ENCODE results near the gene ADAMTS17. TPM values are rescaled to one million over a fixed set of nuclear protein-coding genes. Genes with fewer than 3 reads are reported as not detected.

ADAMTS17 gene
- total RNA-seq, 1 donor from 2014 or later = 0.06 TPM

DNA sequence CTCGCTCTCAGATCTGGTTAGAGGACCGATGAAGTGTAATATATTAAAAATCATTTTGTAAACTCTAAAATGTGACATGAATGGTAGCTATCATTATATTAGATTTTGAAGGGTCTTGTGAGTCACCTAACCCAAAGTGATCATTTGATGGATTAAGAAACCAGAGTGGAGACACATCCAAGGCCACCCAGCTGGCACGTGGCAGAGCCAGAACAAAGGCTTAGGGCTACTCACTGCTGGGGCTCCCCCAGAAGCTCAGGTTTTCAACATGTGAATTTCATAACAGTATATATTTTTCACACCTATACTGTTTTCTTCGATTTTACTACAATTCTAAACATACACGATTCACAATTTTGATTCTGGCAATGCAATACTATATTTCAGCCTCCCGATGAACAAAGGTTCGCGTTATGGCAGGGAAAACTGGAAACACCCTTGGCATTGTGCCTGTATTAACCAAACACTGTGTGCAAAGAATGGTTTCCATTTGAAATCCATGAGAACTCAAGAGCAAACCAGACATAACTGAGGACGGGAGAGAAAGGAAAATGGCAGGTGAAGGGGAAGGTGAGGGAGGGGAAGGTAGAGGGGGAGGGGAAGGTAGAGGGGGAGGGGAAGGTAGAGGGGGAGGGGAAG is 88.9 kb downstream of the ADAMTS17 start:
- H3K4me3 ChIP-seq (ENCODE audit: low read depth, low read length) = no peak overlapping the region
- TF ChIP-seq, protein P1, sequence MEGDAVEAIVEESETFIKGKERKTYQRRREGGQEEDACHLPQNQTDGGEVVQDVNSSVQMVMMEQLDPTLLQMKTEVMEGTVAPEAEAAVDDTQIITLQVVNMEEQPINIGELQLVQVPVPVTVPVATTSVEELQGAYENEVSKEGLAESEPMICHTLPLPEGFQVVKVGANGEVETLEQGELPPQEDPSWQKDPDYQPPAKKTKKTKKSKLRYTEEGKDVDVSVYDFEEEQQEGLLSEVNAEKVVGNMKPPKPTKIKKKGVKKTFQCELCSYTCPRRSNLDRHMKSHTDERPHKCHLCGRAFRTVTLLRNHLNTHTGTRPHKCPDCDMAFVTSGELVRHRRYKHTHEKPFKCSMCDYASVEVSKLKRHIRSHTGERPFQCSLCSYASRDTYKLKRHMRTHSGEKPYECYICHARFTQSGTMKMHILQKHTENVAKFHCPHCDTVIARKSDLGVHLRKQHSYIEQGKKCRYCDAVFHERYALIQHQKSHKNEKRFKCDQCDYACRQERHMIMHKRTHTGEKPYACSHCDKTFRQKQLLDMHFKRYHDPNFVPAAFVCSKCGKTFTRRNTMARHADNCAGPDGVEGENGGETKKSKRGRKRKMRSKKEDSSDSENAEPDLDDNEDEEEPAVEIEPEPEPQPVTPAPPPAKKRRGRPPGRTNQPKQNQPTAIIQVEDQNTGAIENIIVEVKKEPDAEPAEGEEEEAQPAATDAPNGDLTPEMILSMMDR (conservative IDR thresholded peaks at IDR 0.05; ENCODE audit: low read depth, low read length) = no peak

DNA sequence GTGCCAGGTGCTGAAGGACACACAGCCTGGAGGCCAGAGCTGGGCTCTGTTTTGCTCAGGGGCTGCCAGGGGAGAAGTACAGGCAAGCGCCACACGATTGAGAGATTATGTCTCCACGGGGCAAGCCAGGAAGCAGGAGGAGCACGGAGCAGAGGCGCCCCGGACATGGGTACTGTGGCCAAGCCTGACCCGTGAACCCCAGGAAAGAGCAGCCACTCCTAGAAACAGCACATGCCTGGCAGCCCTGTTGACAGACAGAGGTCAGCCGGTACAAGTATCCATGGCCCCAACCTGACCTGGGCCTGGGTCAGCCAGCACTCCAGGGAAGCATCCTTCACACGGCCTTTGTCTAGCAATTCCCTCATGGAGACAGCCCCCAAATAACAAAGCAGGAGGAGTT is 89.4 kb downstream of the ADAMTS17 start:
- no peak overlapping the region for H3K4me3 ChIP-seq (ENCODE audit: low read depth, low read length)
- no peak for DNase-seq (ENCODE audit: low read depth)
- TF ChIP-seq, protein P1 (conservative IDR thresholded peaks at IDR 0.05; ENCODE audit: low read depth, low read length) = no peak

More for the DNA sequence above, 88.9 kb downstream of the ADAMTS17 start:
- DNase-seq (ENCODE audit: low read depth) = no peak

DNA sequence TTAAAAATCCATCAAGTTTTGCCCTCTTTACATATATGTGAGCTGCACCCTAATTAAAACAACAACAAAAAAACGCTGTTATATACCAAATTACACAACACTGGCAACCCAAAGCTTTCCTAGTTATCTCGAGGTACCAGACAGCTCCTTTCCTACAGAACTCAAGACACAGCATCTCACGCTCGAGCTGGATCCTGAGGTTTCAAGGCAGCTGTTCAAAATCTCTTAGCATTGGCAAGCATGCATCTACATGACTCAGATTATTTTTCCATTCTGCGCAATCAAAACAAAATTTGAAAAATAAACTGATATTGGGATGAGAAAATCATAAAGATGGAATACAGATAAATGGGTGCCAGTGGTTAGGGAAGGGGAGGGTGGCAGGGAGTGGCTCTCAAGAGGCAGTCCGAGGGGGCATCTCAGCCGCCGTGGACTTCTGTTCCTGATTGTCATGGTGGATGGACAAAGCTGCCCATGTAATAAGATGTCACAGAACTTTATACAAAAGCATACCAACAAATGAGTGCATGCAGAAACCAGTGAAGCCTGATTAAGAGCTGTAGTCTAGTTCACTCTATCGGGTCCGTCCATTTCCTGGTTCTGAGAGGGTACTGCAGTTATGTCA is 91.5 kb downstream of the ADAMTS17 start:
- DNase-seq (ENCODE audit: low read depth) = no peak
- TF ChIP-seq, protein P1 (conservative IDR thresholded peaks at IDR 0.05; ENCODE audit: low read depth, low read length) = no peak
- no peak overlapping the region for H3K4me3 ChIP-seq (ENCODE audit: low read depth, low read length)

DNA sequence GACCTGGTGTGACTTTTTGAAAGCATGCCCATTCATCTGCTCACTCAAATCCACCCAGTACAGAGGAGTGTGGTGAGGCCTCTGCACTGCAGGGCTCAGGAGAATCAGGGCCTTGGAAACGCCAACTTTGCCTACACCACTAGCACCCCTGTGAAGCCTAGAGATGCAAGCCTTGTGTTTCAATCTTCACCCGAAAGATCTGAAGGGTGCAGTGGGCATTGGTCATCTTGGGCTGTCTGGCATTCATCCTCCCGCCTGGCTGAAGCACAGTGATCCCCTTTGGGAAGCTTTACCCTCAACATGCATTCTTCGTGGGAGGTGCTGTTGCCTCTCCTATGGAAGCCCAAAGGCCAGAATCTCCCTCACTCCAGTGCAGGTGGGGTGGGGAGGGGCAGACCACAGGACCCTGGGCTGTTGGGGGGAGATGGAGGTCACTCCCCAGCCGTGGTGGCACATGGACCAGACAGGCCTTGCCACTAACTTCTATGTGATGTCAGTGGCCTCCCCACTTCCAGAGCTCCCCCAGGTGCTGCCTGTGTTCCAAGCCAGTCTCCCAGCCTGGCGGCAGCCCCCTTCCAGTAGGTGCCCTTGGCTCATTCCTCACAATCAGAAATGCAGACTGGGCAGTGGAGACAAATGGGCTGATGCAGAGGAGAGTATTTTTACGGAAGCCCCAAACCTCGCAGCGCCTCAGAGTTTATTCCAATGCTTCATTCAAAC is 92.5 kb downstream of the ADAMTS17 start:
- no peak for DNase-seq (ENCODE audit: low read depth)
- no peak overlapping the region for H3K4me3 ChIP-seq (ENCODE audit: low read depth, low read length)
- TF ChIP-seq, protein P1 (conservative IDR thresholded peaks at IDR 0.05; ENCODE audit: low read depth, low read length) = no peak

DNA sequence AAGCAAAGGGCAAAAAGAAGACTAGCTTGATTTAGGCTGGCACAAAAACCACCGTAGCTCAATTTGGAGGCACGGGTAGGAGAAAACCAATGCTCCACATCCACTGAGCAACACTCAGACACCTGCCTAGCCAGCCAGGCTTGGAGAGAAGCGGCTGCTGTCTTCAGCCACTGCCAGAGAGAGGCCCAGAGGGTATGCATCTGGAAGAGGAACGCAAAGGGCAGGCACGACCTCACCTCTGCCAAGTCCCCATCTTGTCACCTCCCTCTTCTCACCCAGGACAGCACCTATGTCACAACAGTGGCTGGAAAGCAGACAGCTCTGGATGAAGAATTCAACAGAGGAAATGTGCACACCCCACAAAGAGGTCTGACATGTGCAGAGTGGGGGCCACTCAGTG is 93.5 kb downstream of the ADAMTS17 start:
- H3K4me3 ChIP-seq (ENCODE audit: low read depth, low read length) = no peak overlapping the region
- TF ChIP-seq, protein P1 (conservative IDR thresholded peaks at IDR 0.05; ENCODE audit: low read depth, low read length) = no peak
- no peak for DNase-seq (ENCODE audit: low read depth)

DNA sequence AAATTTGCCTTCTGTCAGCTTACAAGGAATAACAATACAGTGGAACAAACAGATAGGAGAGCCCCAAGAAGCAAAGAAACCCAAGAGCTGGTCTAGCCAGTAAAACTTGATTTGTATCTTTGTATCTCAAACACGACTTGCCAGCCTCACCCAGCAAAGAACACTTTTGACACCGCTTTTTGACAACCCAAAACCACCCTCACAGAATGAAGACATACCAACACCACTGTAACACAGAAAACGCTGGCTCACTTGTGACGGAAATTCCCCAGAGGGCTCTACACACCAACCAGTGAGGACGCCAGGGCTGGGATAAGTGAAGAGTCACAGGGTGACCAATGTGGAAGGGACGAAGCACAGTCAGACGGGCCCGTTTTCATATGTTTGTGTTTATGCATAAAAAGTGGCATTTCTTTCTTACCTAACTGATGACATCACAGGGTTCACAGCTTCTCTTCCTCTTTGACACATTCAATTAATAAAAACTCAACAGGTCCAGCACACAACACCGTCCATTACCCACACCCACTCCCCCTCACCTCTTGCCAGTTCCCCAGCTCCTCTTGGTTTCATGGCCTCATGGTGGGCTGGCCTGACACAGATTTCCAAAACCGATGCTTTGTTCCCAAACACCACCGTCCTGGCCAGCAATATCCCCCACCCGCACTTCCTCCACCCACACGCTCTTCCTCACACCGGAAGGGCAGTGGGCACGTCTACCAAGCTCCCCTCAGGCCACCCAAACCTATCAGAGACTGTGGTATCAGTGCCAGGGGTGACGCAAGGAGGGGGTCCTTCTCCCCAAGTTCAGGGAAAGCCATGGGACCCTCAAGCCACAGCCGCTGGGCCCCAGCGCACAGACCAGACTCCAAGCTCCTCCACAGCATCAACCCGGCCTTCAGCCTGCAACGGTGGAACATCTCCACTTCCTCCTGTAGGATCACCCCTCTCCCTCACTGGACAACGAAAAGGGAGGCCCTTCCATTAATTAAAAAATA is 94.2 kb downstream of the ADAMTS17 start:
- TF ChIP-seq, protein P1 (conservative IDR thresholded peaks at IDR 0.05; ENCODE audit: low read depth, low read length) = no peak
- DNase-seq (ENCODE audit: low read depth) = no peak
- H3K4me3 ChIP-seq (ENCODE audit: low read depth, low read length) = no peak overlapping the region
